H1 (cell line): ENCODE data around the gene SYT10. TPM values are rescaled to one million over a fixed set of nuclear protein-coding genes. Genes with fewer than 3 reads are reported as not detected.

Experiments
- CTCF ChIA-PET: fragments of 300-600 bp; sonication (Branson Sonifier 250); formaldehyde crosslinking; loops from one replicate; lab custom pipeline; 2021; ENCODE audit not compliant: partially characterized antibody; lab: Charles Lee
- POLR2A ChIA-PET: fragments of 300-600 bp; sonication (Branson Sonifier 250); formaldehyde crosslinking; loops from one replicate; lab custom pipeline; 2021; ENCODE audit warnings: inconsistent platforms; ENCODE audit not compliant: partially characterized antibody; lab: Charles Lee
- DNase-seq, 2 experiments: peaks; one replicate each; pipeline versions ENCODE4 v3.0.0 to v3.0.0-alpha.2; 2010 to 2022; ENCODE audit warnings: low spot score in 2 of 2, low read depth in 1 of 2, mixed read lengths in 1 of 2
- FAIRE-seq: peaks from 2 replicates; lab custom pipeline; 2011; peaks lifted over from hg19 to GRCh38; lab: Jason Lieb, UNC
- H2AFZ ChIP-seq: 2 replicates; pipeline ENCODE4 v1.8.1; 2012; ENCODE audit warnings: low read length, inconsistent platforms
- H2AK5ac ChIP-seq: 2 replicates; pipeline ENCODE4 v1.6.1; 2013; ENCODE audit warnings: low read depth, low read length
- H2BK120ac ChIP-seq: replicated peaks from 2 replicates; pipeline ENCODE3; 2013; ENCODE audit warnings: low read depth, low read length, inconsistent platforms
- H2BK12ac ChIP-seq: 2 replicates; pipeline ENCODE4 v1.6.1; 2013; ENCODE audit warnings: low read depth, low read length
- H2BK15ac ChIP-seq: 2 replicates; pipeline ENCODE4 v1.6.1; 2013; ENCODE audit warnings: low read length
- H2BK20ac ChIP-seq: 2 replicates; pipeline ENCODE4 v1.6.1; 2013; ENCODE audit warnings: low read length
- H2BK5ac ChIP-seq: 2 replicates; pipeline ENCODE4 v1.6.1; 2013; ENCODE audit warnings: low read depth, low read length
- H3K14ac ChIP-seq: 2 replicates; pipeline ENCODE4 v1.6.1; 2013; ENCODE audit warnings: inconsistent platforms; ENCODE audit not compliant: insufficient read length
- H3K18ac ChIP-seq: 2 replicates; pipeline ENCODE4 v1.6.1; 2013; ENCODE audit warnings: low read length; ENCODE audit errors: extremely low read depth
- H3K23ac ChIP-seq: 2 replicates; pipeline ENCODE4 v1.6.1; 2013; ENCODE audit warnings: inconsistent platforms; ENCODE audit not compliant: insufficient read length
- H3K23me2 ChIP-seq: 2 replicates; pipeline ENCODE4 v1.6.1; 2013; ENCODE audit warnings: low read depth, low read length
- H3K27ac ChIP-seq: 2 replicates; pipeline ENCODE4 v1.6.1; 2011; ENCODE audit warnings: low read depth, low read length, inconsistent platforms
- H3K27me3 ChIP-seq, 4 experiments: replicated peaks in 1 of 4; 1 replicate in 1 of 4; 2 replicates in 3 of 4; pipeline versions ENCODE4 v1.6.1 to v1.8.1; 2011 to 2013; ENCODE audit warnings: low read length in 3 of 4, mild to moderate bottlenecking in 3 of 4, inconsistent platforms in 2 of 4, mixed read lengths in 2 of 4, moderate library complexity in 1 of 4; ENCODE audit not compliant: control insufficient read depth in 3 of 4, insufficient read depth in 3 of 4; ENCODE audit errors: extremely low read depth in 1 of 4
- H3K36me3 ChIP-seq, 4 experiments: 2 replicates each; pipeline versions ENCODE4 v1.6.1 to v1.8.1; 2011 to 2013; ENCODE audit warnings: mild to moderate bottlenecking in 4 of 4, low read length in 3 of 4, moderate library complexity in 2 of 4, control low read depth in 1 of 4, inconsistent platforms in 1 of 4; ENCODE audit not compliant: insufficient read depth in 4 of 4, control insufficient read depth in 2 of 4
- H3K4ac ChIP-seq: replicated peaks from 2 replicates; pipeline ENCODE3; 2013; ENCODE audit warnings: low read length, low read depth, mixed read lengths, inconsistent platforms; ENCODE audit not compliant: insufficient read length
- H3K4me1 ChIP-seq, 4 experiments: replicated peaks in 1 of 4; 1 replicate in 1 of 4; 2 replicates in 3 of 4; pipeline versions ENCODE4 v1.6.1 to v1.8.1; 2011 to 2013; ENCODE audit warnings: low read length in 3 of 4, inconsistent platforms in 2 of 4, mixed read lengths in 1 of 4; ENCODE audit not compliant: insufficient read depth in 4 of 4, control insufficient read depth in 3 of 4
- H3K4me2 ChIP-seq, 2 experiments: 2 replicates each; pipeline versions ENCODE4 v1.6.1 to v1.8.1; 2011 to 2013; ENCODE audit warnings: low read depth in 2 of 2, low read length in 2 of 2, control low read depth in 1 of 2, inconsistent platforms in 1 of 2, mild to moderate bottlenecking in 1 of 2; ENCODE audit not compliant: insufficient read depth in 1 of 2
- H3K4me3 ChIP-seq, 4 experiments: fragments of 200-600, 300-600 bp in 1 of 4; sonication (generic), shearing (Covaris generic), sonication (Bioruptor Twin) in 1 of 4; 2 replicates each; pipeline versions ENCODE4 v1.5.1 to v1.8.1; 2011 to 2016; ENCODE audit warnings: low read length in 4 of 4, low read depth in 3 of 4, control low read depth in 2 of 4, inconsistent platforms in 2 of 4, mild to moderate bottlenecking in 2 of 4, mixed read lengths in 1 of 4, moderate library complexity in 1 of 4; ENCODE audit not compliant: insufficient read depth in 2 of 4; ENCODE audit errors: extremely low read depth in 1 of 4
- H3K56ac ChIP-seq: replicated peaks from 2 replicates; pipeline ENCODE3; 2013; ENCODE audit warnings: low read depth, mild to moderate bottlenecking, mixed read lengths, low read length, inconsistent platforms; ENCODE audit not compliant: insufficient read length
- H3K79me1 ChIP-seq: 2 replicates; pipeline ENCODE4 v1.6.1; 2013; ENCODE audit warnings: low read depth, low read length, control low read depth
- H3K79me2 ChIP-seq, 2 experiments: 2 replicates each; pipeline versions ENCODE4 v1.6.1 to v1.8.1; 2012 to 2013; ENCODE audit warnings: low read length in 2 of 2, mild to moderate bottlenecking in 2 of 2, inconsistent platforms in 1 of 2; ENCODE audit not compliant: insufficient read depth in 2 of 2, control insufficient read depth in 1 of 2
- H3K9ac ChIP-seq, 4 experiments: replicated peaks in 1 of 4; 1 replicate in 1 of 4; 2 replicates in 3 of 4; pipeline versions ENCODE4 v1.6.1 to v1.8.1; 2011 to 2013; ENCODE audit warnings: low read depth in 3 of 4, low read length in 3 of 4, control low read depth in 2 of 4, mild to moderate bottlenecking in 2 of 4, moderate library complexity in 2 of 4, inconsistent platforms in 1 of 4; ENCODE audit errors: extremely low read depth in 1 of 4
- H3K9me3 ChIP-seq, 2 experiments: 2 replicates each; pipeline versions ENCODE4 v1.6.1 to v1.8.1; 2012 to 2013; ENCODE audit warnings: mild to moderate bottlenecking in 2 of 2, moderate library complexity in 2 of 2, control low read depth in 1 of 2, inconsistent platforms in 1 of 2, low read depth in 1 of 2, low read length in 1 of 2, mixed read lengths in 1 of 2; ENCODE audit not compliant: insufficient read depth in 2 of 2
- H4K20me1 ChIP-seq, 2 experiments: replicated peaks in 1 of 2; 2 replicates each; pipeline versions ENCODE3 to v1.8.1; 2011 to 2013; ENCODE audit warnings: inconsistent platforms in 2 of 2, low read length in 2 of 2, mild to moderate bottlenecking in 1 of 2; ENCODE audit not compliant: insufficient read depth in 2 of 2, control insufficient read depth in 1 of 2
- H4K5ac ChIP-seq: 2 replicates; pipeline ENCODE4 v1.6.1; 2013; ENCODE audit warnings: low read length, low read depth, mixed read lengths, inconsistent platforms; ENCODE audit not compliant: insufficient read length
- H4K8ac ChIP-seq: 2 replicates; pipeline ENCODE4 v1.8.0; 2013; ENCODE audit warnings: mild to moderate bottlenecking, moderate library complexity, low read length, inconsistent platforms; ENCODE audit not compliant: insufficient read depth; ENCODE audit errors: extremely low read depth
- H4K91ac ChIP-seq: replicated peaks from 2 replicates; pipeline ENCODE3; 2013; ENCODE audit warnings: low read length, mixed read lengths, inconsistent platforms; ENCODE audit not compliant: insufficient read length
- MAFK ChIP-seq: IDR thresholded peaks from 2 replicates; pipeline ENCODE4 v1.6.1; 2012; ENCODE audit warnings: low read depth, mild to moderate bottlenecking, improper control_type of control experiment, low read length
- RNF2 ChIP-seq: fragments of 200-900, 300-1000 bp; sonication (generic); IDR thresholded peaks from 2 replicates; pipeline ENCODE4 v1.7.1; 2016; ENCODE audit warnings: borderline replicate concordance, low read depth, mild to moderate bottlenecking, antibody characterized with exemption, low read length; ENCODE audit not compliant: poor library complexity, severe bottlenecking; ENCODE audit errors: missing control alignments
- SIX5 ChIP-seq: IDR thresholded peaks from 2 replicates; pipeline ENCODE4 v1.6.1; 2011; ENCODE audit warnings: mild to moderate bottlenecking, low read depth, low read length
- TBP ChIP-seq: IDR thresholded peaks from 2 replicates; pipeline ENCODE4 v1.6.1; 2011; ENCODE audit warnings: low read depth, low read length, improper control_type of control experiment
- YY1 ChIP-seq: IDR thresholded peaks from 2 replicates; pipeline ENCODE4 v1.6.1; 2011; ENCODE audit warnings: low read depth, mild to moderate bottlenecking, low read length
- WGBS, 2 experiments: shearing (Covaris generic) in 1 of 2; methylation state at CpG; one replicate each; pipeline versions ENCODE4 v1.1.6 to v1.1.7; 2013 to 2015; ENCODE audit warnings: low lambda C conversion rate in 2 of 2, mixed read lengths in 2 of 2, inconsistent platforms in 1 of 2, low coverage in 1 of 2, missing lambda C conversion rate in 1 of 2; ENCODE audit not compliant: insufficient replicate concordance in 2 of 2, insufficient coverage in 1 of 2, insufficient read length in 1 of 2; ENCODE audit errors: extremely low coverage in 1 of 2, missing lambda C conversion rate in 1 of 2; 5-methylcytosine and 5-hydroxymethylcytosine counted together
- polyA plus RNA-seq, 7 experiments: library from polyadenylated mRNA; depleted of rRNA in 3 of 7; stranded (reverse) in 5 of 7; unstranded in 2 of 7; fragments of >200 nt in 5 of 7; fragments of 200-250 nt in 2 of 7; gene quantifications; 1 replicate in 5 of 7; 2 replicates in 1 of 7; 4 replicates in 1 of 7; pipeline versions ENCODE4 v1.2.1 to v1.2.3, GENCODE V29; 2011 to 2013; ENCODE audit warnings: missing spikeins in 2 of 7, mixed read lengths in 2 of 7
- total RNA-seq: library from RNA; stranded (reverse); fragmentation: NEBNext Ultra II Directional; extraction: Animal tissue kit (Norgen Biotek cat#: 25700); gene quantifications from 2 replicates; pipeline ENCODE4 v1.2.1, GENCODE V29; 2021

SYT10 gene
- total and polyA plus RNA-seq, 2 of the 8 experiments (the other 6 are each of a cell fraction or from before 2014, with no cell fraction given): 0.97 to 2.6 TPM

DNA sequence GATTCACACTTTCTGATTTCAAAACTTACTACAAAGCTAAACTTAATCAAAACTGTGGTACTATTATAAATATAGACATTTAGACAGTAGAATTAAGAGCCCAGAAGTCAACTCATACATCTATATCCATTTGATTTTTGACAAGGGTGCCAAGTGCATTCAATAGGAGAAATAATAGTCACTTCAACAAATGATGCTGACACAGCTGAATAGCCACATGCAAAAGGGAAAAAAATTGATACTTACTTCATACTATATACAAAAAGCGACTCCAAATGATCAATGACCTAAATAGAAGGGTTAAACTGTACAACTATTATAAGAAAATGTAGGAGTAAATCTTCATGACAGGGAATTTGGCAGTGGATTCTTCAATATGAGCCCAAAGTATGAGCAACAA, 40.7 kb upstream of the SYT10 start:
- H4K5ac ChIP-seq: no peak overlapping the region
- H3K27ac ChIP-seq: no peak overlapping the region
- no peaks in the 10 kb centered on the region for H3K36me3 ChIP-seq
- no peaks in the 10 kb centered on the region for H3K9me3 ChIP-seq
- H3K23me2 ChIP-seq: no peaks in the 10 kb centered on the region
- no peaks in the 10 kb centered on the region for H3K27me3 ChIP-seq
- H4K20me1 ChIP-seq: no peaks in the 10 kb centered on the region
- CTCF ChIA-PET: no interaction called here
- no peak overlapping the region for H3K23ac ChIP-seq
- no peak overlapping the region for H3K4ac ChIP-seq
- DNase-seq (no peak), FAIRE-seq (no peak)
- no peak overlapping the region for H2AK5ac ChIP-seq
- no peaks in the 10 kb centered on the region for H3K79me1 ChIP-seq
- no peak overlapping the region for H2BK120ac ChIP-seq
- no peak overlapping the region for H3K4me3 ChIP-seq
- WGBS, 2 experiments: 82% methylated on average over 1 of the region's 1 CpG; no CpG with 5 or more reads in 1 of the 2 experiments
- H3K18ac ChIP-seq: no peak overlapping the region
- H4K8ac ChIP-seq: no peak overlapping the region
- H4K91ac ChIP-seq: no peak overlapping the region
- no peak overlapping the region for H2BK12ac ChIP-seq
- no peak overlapping the region for H3K56ac ChIP-seq
- H3K79me2 ChIP-seq: no peaks in the 10 kb centered on the region
- no peak overlapping the region for H2BK5ac ChIP-seq
- no peak overlapping the region for H2BK20ac ChIP-seq
- no peak overlapping the region for H2AFZ ChIP-seq
- no peak overlapping the region for H3K4me2 ChIP-seq
- H3K14ac ChIP-seq: no peak overlapping the region
- H3K9ac ChIP-seq: no peak overlapping the region
- H3K4me1 ChIP-seq: no peaks in the 10 kb centered on the region
- no peak overlapping the region for H2BK15ac ChIP-seq
- POLR2A ChIA-PET: interaction anchor here (1.0 kb wide), 1 partner anchor 42 kb away, joined by 3 read pairs; no protein-coding TSS in a partner anchor
- TF ChIP-seq TBP (no peak), YY1 (no peak), SIX5 (no peak), MAFK (no peak), RNF2 (no peak)
